Liver (tissue), 9 donors: ENCODE measurements around the gene DUSP10. TPM values are rescaled to one million over a fixed set of nuclear protein-coding genes. Genes with fewer than 3 reads are reported as not detected.

Experiments used
- DNase-seq: peaks from one replicate; pipeline ENCODE4 v3.0.0-alpha.2; 2017; ENCODE audit warnings: low spot score
- H3K27ac ChIP-seq, 2 donors: one replicate each; pipeline ENCODE4 v1.7.0; 2013; ENCODE audit warnings: inconsistent platforms in 2 of 2, low read length in 2 of 2, control low read depth in 1 of 2, low read depth in 1 of 2, mild to moderate bottlenecking in 1 of 2
- H3K27me3 ChIP-seq, 4 donors: one replicate each; pipeline versions ENCODE4 v1.6.1 to v1.7.0; 2013; ENCODE audit warnings: low read length in 3 of 4, inconsistent platforms in 1 of 4, mild to moderate bottlenecking in 1 of 4, moderate library complexity in 1 of 4; ENCODE audit not compliant: control insufficient read depth in 4 of 4, insufficient read depth in 4 of 4
- H3K36me3 ChIP-seq, 4 donors: one replicate each; pipeline versions ENCODE4 v1.6.1 to v1.7.0; 2013; ENCODE audit warnings: low read length in 3 of 4, mild to moderate bottlenecking in 3 of 4, low read depth in 1 of 4, moderate library complexity in 1 of 4; ENCODE audit not compliant: control insufficient read depth in 4 of 4, insufficient read depth in 3 of 4
- H3K4me1 ChIP-seq, 4 donors: one replicate each; pipeline versions ENCODE4 v1.6.1 to v1.7.0; 2013; ENCODE audit warnings: low read length in 3 of 4, mild to moderate bottlenecking in 3 of 4, moderate library complexity in 1 of 4; ENCODE audit not compliant: control insufficient read depth in 4 of 4, insufficient read depth in 4 of 4
- H3K4me3 ChIP-seq, 3 donors: one replicate each; pipeline versions ENCODE4 v1.6.1 to v1.7.0; 2013; ENCODE audit warnings: low read length in 3 of 3, control low read depth in 1 of 3, low read depth in 1 of 3, mild to moderate bottlenecking in 1 of 3
- H3K9ac ChIP-seq, 2 donors: one replicate each; pipeline ENCODE4 v1.7.0; 2013; ENCODE audit warnings: low read length in 2 of 2, mild to moderate bottlenecking in 2 of 2, moderate library complexity in 2 of 2, control low read depth in 1 of 2, low read depth in 1 of 2
- H3K9me3 ChIP-seq, 4 donors: one replicate each; pipeline versions ENCODE4 v1.6.1 to v1.7.0; 2013; ENCODE audit warnings: low read length in 3 of 4; ENCODE audit not compliant: control insufficient read depth in 4 of 4
- EGR1 ChIP-seq, 2 donors: IDR thresholded peaks; 2 replicates each; pipeline ENCODE4 v1.6.1; 2016 to 2018; ENCODE audit warnings: antibody characterized with exemption in 2 of 2, low read depth in 2 of 2
- FOXA1 ChIP-seq: IDR thresholded peaks from 2 replicates; pipeline ENCODE4 v1.6.1; 2016; ENCODE audit warnings: antibody characterized with exemption
- FOXA2 ChIP-seq: IDR thresholded peaks from 2 replicates; pipeline ENCODE4 v1.6.1; 2016; ENCODE audit warnings: antibody characterized with exemption
- GABPA ChIP-seq, 2 donors: IDR thresholded peaks in 1 of 2; conservative IDR thresholded peaks in 1 of 2; 2 replicates each; pipeline ENCODE4 v1.6.1; 2016; ENCODE audit warnings: antibody characterized with exemption in 2 of 2, mild to moderate bottlenecking in 1 of 2, moderate library complexity in 1 of 2
- HNF4A ChIP-seq, 2 donors: conservative IDR thresholded peaks; 2 replicates each; pipeline ENCODE4 v1.6.1; 2016; ENCODE audit warnings: antibody characterized with exemption in 2 of 2, mild to moderate bottlenecking in 2 of 2
- HNF4G ChIP-seq: IDR thresholded peaks from 2 replicates; pipeline ENCODE4 v1.6.1; 2016; ENCODE audit warnings: antibody characterized with exemption
- JUND ChIP-seq, 2 donors: IDR thresholded peaks; 2 replicates each; pipeline ENCODE4 v1.6.1; 2016; ENCODE audit warnings: antibody characterized with exemption in 2 of 2
- NR2F2 ChIP-seq: IDR thresholded peaks from 2 replicates; pipeline ENCODE4 v1.6.1; 2016; ENCODE audit warnings: antibody characterized with exemption
- RAD21 ChIP-seq, 2 donors: IDR thresholded peaks; 2 replicates each; pipeline ENCODE4 v1.6.1; 2016; ENCODE audit warnings: antibody characterized with exemption in 2 of 2, mild to moderate bottlenecking in 2 of 2
- RXRA ChIP-seq, 2 donors: IDR thresholded peaks; 2 replicates each; pipeline ENCODE4 v1.6.1; 2017 to 2018; ENCODE audit warnings: antibody characterized with exemption in 2 of 2, mild to moderate bottlenecking in 1 of 2
- SP1 ChIP-seq: IDR thresholded peaks from 2 replicates; pipeline ENCODE4 v1.6.1; 2018; ENCODE audit warnings: antibody characterized with exemption, mild to moderate bottlenecking
- TAF1 ChIP-seq: conservative IDR thresholded peaks from 2 replicates; pipeline ENCODE4 v1.6.1; 2016; ENCODE audit warnings: antibody characterized with exemption, mild to moderate bottlenecking
- WGBS: extraction: QIAGEN DNeasy Blood & Tissue Kit; methylation state at CpG from one replicate; pipeline ENCODE4 v1.1.7; 2013; 5-methylcytosine and 5-hydroxymethylcytosine counted together
- polyA plus RNA-seq, 2 donors: library from polyadenylated mRNA; stranded (reverse) in 1 of 2; unstranded in 1 of 2; fragments of 200-250 nt in 1 of 2; fragments of >200 nt in 1 of 2; fragmentation: Nextera tagmentation in 1 of 2; extraction: Ambion mirVana in 1 of 2; gene quantifications; one replicate each; pipeline versions ENCODE4 v1.2.1 to v1.2.3, GENCODE V29; 2013 to 2015
- total RNA-seq, 2 donors: library from RNA; depleted of rRNA; stranded (reverse); fragments of >200 nt; gene quantifications; one replicate each; pipeline ENCODE4 v1.2.3, GENCODE V29; 2014
- TF ChIP-seq, protein P1 (sequence below): IDR thresholded peaks from 2 replicates; pipeline ENCODE4 v1.6.1; 2016; ENCODE audit warnings: antibody characterized with exemption
- TF ChIP-seq, protein P2 (sequence below): fragments of 150-350 bp; IDR thresholded peaks from 2 replicates; pipeline ENCODE4 v1.5.1; 2017; ENCODE audit warnings: improper control_type of control experiment, low read depth, low read length; ENCODE audit not compliant: missing input control
- TF ChIP-seq, protein P3 (sequence below): IDR thresholded peaks from 2 replicates; pipeline ENCODE4 v1.6.1; 2016; ENCODE audit warnings: antibody characterized with exemption
- donor health status: healthy.
- donor health status: healthy.
- donor health status: healthy.
- donor health status: healthy.
- donor health status: healthy.

The DUSP10 gene
- total and polyA plus RNA-seq, 4 donors, result 6.7 to 15.4 (median 10.7) TPM

DNA sequence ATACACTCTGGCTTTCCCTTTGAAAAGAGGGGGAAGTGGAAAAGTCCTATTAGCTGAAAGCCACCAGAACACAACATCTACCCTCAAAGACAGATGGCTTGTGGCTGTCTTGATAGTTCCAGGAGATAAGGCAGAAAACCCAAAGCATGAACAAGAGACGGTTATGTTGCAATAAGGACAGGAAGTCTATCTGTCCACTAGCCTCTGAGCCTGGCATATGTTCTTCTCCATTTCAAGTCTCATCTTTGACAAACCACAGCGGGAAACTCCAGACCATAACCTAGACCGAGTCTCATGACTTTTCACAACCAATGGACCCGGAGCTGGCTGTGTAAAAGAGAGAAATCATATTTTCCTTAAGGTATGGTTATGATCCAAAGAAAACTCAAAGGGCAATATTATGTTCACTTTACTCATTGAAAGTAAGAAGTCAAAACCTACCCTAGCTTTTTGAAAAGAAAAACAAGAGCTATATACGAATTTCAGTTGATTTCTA is 33.8 kb downstream of the DUSP10 start:
- Histone ChIP-seq H3K9ac (peak overlapping the region in 1 of 2 donors; percentile 57), H3K9me3 (no peaks in the 10 kb centered on the region), H3K27ac (peak overlapping the region; percentile 56 to 69), H3K4me1 (peaks cover 17 to 60% (median 42%) of the 10 kb centered on the region in 4 donors), H3K4me3 (no peak overlapping the region), H3K36me3 (peaks cover 2 to 20% (median 13%) of the 10 kb centered on the region in 4 donors), H3K27me3 (no peaks in the 10 kb centered on the region)
- no peak for TF ChIP-seq JUND (IDR thresholded peaks at IDR 0.05)
- no peak for TF ChIP-seq SP1
- no peak for TF ChIP-seq TAF1
- no peak for TF ChIP-seq EGR1 (IDR thresholded peaks at IDR 0.05; ENCODE audit: low read depth in 2 of 2)
- TF ChIP-seq, protein P1, sequence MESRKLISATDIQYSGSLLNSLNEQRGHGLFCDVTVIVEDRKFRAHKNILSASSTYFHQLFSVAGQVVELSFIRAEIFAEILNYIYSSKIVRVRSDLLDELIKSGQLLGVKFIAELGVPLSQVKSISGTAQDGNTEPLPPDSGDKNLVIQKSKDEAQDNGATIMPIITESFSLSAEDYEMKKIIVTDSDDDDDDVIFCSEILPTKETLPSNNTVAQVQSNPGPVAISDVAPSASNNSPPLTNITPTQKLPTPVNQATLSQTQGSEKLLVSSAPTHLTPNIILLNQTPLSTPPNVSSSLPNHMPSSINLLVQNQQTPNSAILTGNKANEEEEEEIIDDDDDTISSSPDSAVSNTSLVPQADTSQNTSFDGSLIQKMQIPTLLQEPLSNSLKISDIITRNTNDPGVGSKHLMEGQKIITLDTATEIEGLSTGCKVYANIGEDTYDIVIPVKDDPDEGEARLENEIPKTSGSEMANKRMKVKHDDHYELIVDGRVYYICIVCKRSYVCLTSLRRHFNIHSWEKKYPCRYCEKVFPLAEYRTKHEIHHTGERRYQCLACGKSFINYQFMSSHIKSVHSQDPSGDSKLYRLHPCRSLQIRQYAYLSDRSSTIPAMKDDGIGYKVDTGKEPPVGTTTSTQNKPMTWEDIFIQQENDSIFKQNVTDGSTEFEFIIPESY, result no peak
- peak in 1 of 2 donors; percentile 9 for TF ChIP-seq RAD21 (IDR thresholded peaks at IDR 0.05)
- WGBS, result 59% methylated on average over 5 of the region's 5 CpGs
- no peak for DNase-seq

DNA sequence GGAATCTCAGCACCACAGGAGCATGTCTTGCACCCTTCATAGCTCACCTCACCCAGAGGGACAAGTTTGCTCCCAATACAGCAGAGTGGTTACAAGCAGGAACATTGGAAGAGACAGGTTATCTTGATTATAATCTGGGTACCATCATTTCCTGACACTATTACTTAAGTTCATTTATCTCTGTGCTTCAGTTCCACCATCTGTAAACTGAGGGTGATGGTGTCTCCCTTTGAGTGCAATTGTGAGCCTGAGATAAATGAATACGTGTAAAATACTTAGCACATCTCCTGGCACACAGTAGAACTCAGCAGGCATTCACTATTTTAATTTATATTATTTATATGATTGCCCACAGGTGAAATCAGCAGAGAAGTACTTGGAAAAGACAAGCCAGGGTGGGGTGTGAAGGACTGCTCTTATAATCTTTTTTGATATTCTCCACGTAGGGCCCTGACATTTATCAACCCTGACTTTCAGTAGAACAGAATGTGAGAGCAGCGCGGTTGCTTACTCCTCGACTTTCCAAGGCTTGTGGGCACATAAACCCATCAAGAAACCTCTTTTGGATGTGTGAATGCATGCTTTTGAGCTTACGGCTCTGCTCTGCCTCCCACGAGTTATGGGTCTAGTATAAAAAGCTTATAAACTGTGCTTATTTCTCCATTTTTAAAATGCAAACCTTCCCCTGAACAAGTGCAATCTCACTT is 34.9 kb downstream of the DUSP10 start:
- H3K27ac ChIP-seq, result no peak overlapping the region

DNA sequence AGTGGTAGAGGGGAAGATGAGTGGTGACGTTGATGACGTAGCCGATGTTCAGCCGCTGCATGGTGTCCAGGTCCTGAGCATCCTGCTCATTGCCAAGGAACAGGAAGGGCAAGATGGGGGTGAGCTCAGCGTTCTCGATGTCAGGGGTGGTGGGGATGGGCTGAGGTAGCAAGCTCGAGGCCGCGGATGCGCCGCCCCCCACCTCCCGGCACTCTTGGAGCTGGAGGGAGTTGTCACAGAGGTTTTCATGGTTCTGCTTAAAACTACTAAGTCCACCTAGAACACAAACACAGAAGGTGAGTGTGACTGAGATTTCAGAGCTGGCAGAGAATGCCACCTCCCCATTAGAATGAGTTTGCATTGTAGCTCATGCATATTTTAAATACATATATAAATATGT is 35.7 kb downstream of the DUSP10 start:
- H3K36me3 ChIP-seq, result peaks cover 2 to 29% (median 14%) of the 10 kb centered on the region in 4 donors
- H3K27ac ChIP-seq, result no peak overlapping the region
- H3K27me3 ChIP-seq, result no peaks in the 10 kb centered on the region
- DNase-seq, result no peak
- no peak overlapping the region for H3K9ac ChIP-seq
- H3K4me1 ChIP-seq, result peaks cover 11 to 56% (median 36%) of the 10 kb centered on the region in 4 donors
- WGBS, result 97% methylated on average over 12 of the region's 12 CpGs
- no peaks in the 10 kb centered on the region for H3K9me3 ChIP-seq
- no peak overlapping the region for H3K4me3 ChIP-seq
- TF ChIP-seq FOXA1, result no peak
- no peak for TF ChIP-seq RAD21 (IDR thresholded peaks at IDR 0.05)
- TF ChIP-seq, protein P2, sequence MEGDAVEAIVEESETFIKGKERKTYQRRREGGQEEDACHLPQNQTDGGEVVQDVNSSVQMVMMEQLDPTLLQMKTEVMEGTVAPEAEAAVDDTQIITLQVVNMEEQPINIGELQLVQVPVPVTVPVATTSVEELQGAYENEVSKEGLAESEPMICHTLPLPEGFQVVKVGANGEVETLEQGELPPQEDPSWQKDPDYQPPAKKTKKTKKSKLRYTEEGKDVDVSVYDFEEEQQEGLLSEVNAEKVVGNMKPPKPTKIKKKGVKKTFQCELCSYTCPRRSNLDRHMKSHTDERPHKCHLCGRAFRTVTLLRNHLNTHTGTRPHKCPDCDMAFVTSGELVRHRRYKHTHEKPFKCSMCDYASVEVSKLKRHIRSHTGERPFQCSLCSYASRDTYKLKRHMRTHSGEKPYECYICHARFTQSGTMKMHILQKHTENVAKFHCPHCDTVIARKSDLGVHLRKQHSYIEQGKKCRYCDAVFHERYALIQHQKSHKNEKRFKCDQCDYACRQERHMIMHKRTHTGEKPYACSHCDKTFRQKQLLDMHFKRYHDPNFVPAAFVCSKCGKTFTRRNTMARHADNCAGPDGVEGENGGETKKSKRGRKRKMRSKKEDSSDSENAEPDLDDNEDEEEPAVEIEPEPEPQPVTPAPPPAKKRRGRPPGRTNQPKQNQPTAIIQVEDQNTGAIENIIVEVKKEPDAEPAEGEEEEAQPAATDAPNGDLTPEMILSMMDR, result no peak
- TF ChIP-seq HNF4A (conservative IDR thresholded peaks at IDR 0.05), result no peak
- TF ChIP-seq, protein P3, sequence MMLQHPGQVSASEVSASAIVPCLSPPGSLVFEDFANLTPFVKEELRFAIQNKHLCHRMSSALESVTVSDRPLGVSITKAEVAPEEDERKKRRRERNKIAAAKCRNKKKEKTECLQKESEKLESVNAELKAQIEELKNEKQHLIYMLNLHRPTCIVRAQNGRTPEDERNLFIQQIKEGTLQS, result no peak
- TF ChIP-seq, protein P1, result no peak
- no peak for TF ChIP-seq TAF1
- no peak for TF ChIP-seq FOXA2
- no peak for TF ChIP-seq NR2F2
- no peak for TF ChIP-seq RXRA (IDR thresholded peaks at IDR 0.05)

More for the DNA sequence above, 34.9 kb downstream of the DUSP10 start:
- TF ChIP-seq TAF1, result no peak
- TF ChIP-seq, protein P1, result no peak
- no peak for TF ChIP-seq HNF4G
- TF ChIP-seq, protein P3, result no peak
- no peak for TF ChIP-seq NR2F2
- TF ChIP-seq FOXA2, result no peak
- TF ChIP-seq EGR1 (IDR thresholded peaks at IDR 0.05; ENCODE audit: low read depth in 2 of 2), result no peak
- TF ChIP-seq RAD21 (IDR thresholded peaks at IDR 0.05), result no peak
- TF ChIP-seq GABPA (IDR thresholded peaks at IDR 0.05 in 1 of 2, conservative IDR thresholded peaks at IDR 0.05 in 1 of 2), result no peak
- TF ChIP-seq SP1, result no peak
- 91% methylated on average over 7 of the region's 7 CpGs for WGBS
- Histone ChIP-seq H3K9ac (no peak overlapping the region), H3K27me3 (no peaks in the 10 kb centered on the region), H3K36me3 (peaks cover 2 to 29% (median 14%) of the 10 kb centered on the region in 4 donors), H3K9me3 (no peaks in the 10 kb centered on the region), H3K4me3 (no peak overlapping the region), H3K4me1 (peaks cover 14 to 62% (median 40%) of the 10 kb centered on the region in 4 donors)
- DNase-seq, result no peak
